D721Med (cell line): ENCODE data around the gene FAM228A.

ENCODE experiments used
- DNase-seq: peaks from one replicate; pipeline ENCODE4 v3.0.0; 2011; ENCODE audit warnings: low spot score; ENCODE audit not compliant: insufficient read length
- FAIRE-seq: peaks from 2 replicates; lab custom pipeline; 2011; peaks lifted over from hg19 to GRCh38; lab: Jason Lieb, UNC
- TF ChIP-seq, protein P1 (sequence below): IDR thresholded peaks from 2 replicates; pipeline ENCODE4 v1.5.1; 2012; ENCODE audit warnings: mild to moderate bottlenecking, control low read depth; ENCODE audit not compliant: insufficient read depth; ENCODE audit errors: missing control alignments

FAM228A gene

DNA sequence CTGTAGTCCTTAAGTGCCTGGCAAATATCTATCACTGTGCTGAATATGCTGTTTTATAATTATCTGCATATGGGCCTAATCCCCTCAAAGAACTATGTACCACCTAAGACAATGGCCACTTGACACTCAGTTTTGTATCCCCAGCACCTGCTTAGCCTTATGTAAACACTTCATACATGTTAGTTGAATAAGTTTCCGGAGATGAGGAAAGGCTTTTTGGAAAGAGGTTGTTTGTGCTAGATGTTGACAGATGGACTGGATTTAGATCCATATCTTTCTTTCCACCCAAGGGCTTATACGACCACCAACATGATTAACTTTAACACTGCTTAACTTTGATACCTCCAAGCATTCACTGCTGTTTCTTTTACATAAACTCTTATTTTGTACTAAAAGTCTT, 63.3 kb downstream of the FAM228A start:
- TF ChIP-seq, protein P1, sequence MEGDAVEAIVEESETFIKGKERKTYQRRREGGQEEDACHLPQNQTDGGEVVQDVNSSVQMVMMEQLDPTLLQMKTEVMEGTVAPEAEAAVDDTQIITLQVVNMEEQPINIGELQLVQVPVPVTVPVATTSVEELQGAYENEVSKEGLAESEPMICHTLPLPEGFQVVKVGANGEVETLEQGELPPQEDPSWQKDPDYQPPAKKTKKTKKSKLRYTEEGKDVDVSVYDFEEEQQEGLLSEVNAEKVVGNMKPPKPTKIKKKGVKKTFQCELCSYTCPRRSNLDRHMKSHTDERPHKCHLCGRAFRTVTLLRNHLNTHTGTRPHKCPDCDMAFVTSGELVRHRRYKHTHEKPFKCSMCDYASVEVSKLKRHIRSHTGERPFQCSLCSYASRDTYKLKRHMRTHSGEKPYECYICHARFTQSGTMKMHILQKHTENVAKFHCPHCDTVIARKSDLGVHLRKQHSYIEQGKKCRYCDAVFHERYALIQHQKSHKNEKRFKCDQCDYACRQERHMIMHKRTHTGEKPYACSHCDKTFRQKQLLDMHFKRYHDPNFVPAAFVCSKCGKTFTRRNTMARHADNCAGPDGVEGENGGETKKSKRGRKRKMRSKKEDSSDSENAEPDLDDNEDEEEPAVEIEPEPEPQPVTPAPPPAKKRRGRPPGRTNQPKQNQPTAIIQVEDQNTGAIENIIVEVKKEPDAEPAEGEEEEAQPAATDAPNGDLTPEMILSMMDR, result no peak
- no peak for DNase-seq
- no peak for FAIRE-seq

DNA sequence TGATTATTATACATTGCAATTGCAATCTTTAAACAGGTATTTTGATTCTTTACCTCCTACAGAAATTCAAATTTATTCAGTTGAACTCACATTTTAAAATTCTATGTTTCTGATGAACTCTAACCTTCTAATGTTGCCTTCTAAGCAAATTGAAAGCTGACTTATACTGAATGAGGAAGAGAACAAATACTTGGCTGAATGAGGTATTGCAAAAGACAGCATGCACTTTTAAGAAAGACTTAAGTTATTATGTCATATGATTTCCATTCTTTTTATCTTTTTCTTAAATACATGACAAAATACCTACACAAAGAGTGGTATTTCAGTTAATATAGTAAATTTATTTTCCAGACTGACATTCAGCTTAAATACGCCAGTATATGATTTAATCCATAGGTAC, 64.7 kb downstream of the FAM228A start:
- no peak for DNase-seq
- TF ChIP-seq, protein P1, result no peak
- FAIRE-seq, result no peak
